HepG2 (cell line): ENCODE results near the gene BCAS1.

Experiments used
- CTCF ChIP-seq: sonication (generic); formaldehyde crosslinking; IDR thresholded peaks from 2 replicates; pipeline ENCODE4 v1.5.0; 2020; ENCODE audit warnings: mild to moderate bottlenecking, missing genetic modification reagents, moderate library complexity
- ETV6 ChIP-seq: sonication (generic); formaldehyde crosslinking; conservative IDR thresholded peaks from 2 replicates; pipeline ENCODE4 v1.4.0; 2020; ENCODE audit warnings: missing genetic modification reagents
- HMGXB4 ChIP-seq, 2 experiments: sonication (generic) in 1 of 2; formaldehyde crosslinking in 1 of 2; IDR thresholded peaks; 2 replicates each; pipeline versions ENCODE4 v1.4.0 to v1.6.1; 2018 to 2020; ENCODE audit warnings: missing genetic modification reagents in 2 of 2, borderline replicate concordance in 1 of 2, low read depth in 1 of 2, mild to moderate bottlenecking in 1 of 2, missing biosample characterization in 1 of 2
- NFYC ChIP-seq: IDR thresholded peaks from 2 replicates; pipeline ENCODE4 v1.6.1; 2016; ENCODE audit warnings: missing genetic modification reagents, missing compliant biosample characterization
- POLR2A ChIP-seq, 2 experiments: IDR thresholded peaks; 2 replicates each; pipeline ENCODE4 v1.6.1; 2011; ENCODE audit warnings: low read depth in 2 of 2, low read length in 2 of 2, mild to moderate bottlenecking in 1 of 2, moderate library complexity in 1 of 2; ENCODE audit not compliant: insufficient read depth in 1 of 2
- SMC3 ChIP-seq: IDR thresholded peaks from 2 replicates; pipeline ENCODE4 v1.6.1; 2011; ENCODE audit warnings: low read length, improper control_type of control experiment
- ZFY ChIP-seq: sonication (generic); formaldehyde crosslinking; IDR thresholded peaks from 2 replicates; pipeline ENCODE4 v1.4.0; 2020; ENCODE audit warnings: missing genetic modification reagents
- ZNF510 ChIP-seq: sonication (generic); formaldehyde crosslinking; IDR thresholded peaks from 2 replicates; pipeline ENCODE4 v1.4.0; 2020; ENCODE audit warnings: low read depth, mild to moderate bottlenecking, missing genetic modification reagents
- TF ChIP-seq, protein P1 (sequence below): sonication (generic); formaldehyde crosslinking; IDR thresholded peaks from 2 replicates; pipeline ENCODE4 v1.5.0; 2020; ENCODE audit warnings: mild to moderate bottlenecking, missing genetic modification reagents, borderline replicate concordance

- no peak for TF ChIP-seq CTCF (CRISPR knock-in tag)
- TF ChIP-seq, protein P1, sequence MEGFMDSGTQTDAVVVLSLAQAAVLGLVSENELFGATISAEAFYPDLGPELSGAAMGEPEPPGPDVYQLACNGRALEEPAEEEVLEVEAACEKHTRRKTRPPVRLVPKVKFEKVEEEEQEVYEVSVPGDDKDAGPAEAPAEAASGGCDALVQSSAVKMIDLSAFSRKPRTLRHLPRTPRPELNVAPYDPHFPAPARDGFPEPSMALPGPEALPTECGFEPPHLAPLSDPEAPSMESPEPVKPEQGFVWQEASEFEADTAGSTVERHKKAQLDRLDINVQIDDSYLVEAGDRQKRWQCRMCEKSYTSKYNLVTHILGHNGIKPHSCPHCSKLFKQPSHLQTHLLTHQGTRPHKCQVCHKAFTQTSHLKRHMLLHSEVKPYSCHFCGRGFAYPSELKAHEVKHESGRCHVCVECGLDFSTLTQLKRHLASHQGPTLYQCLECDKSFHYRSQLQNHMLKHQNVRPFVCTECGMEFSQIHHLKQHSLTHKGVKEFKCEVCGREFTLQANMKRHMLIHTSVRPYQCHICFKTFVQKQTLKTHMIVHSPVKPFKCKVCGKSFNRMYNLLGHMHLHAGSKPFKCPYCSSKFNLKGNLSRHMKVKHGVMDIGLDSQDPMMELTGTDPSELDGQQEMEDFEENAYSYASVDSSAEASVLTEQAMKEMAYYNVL: no peak
- TF ChIP-seq SMC3: no peak
- TF ChIP-seq ZNF510 (CRISPR knock-in tag): no peak
- no peak for TF ChIP-seq POLR2A (IDR thresholded peaks at IDR 0.05; ENCODE audit: insufficient read depth in 1 of 2, low read depth in 2 of 2, low read length in 2 of 2)
- no peak for TF ChIP-seq NFYC (CRISPR knock-in tag)
- TF ChIP-seq ZFY (CRISPR knock-in tag): no peak
- no peak for TF ChIP-seq HMGXB4 (CRISPR knock-in tag; IDR thresholded peaks at IDR 0.05; ENCODE audit: borderline replicate concordance in 1 of 2, low read depth in 1 of 2)
- TF ChIP-seq ETV6: no peak
Observed at GRCh38 chr20:53984356-53985149, 85.8 kb downstream of the BCAS1 start.
